Ovary (tissue), 9 donors: Measurements from ENCODE around the gene COX11. TPM values are rescaled to one million over a fixed set of nuclear protein-coding genes. Genes with fewer than 3 reads are reported as not detected.

Experiments
- DNase-seq, 5 donors: peaks; one replicate each; pipeline ENCODE4 v3.0.0-alpha.2; 2019 to 2020
- H3K27ac ChIP-seq, 2 donors: fragments of 200-600 bp; one replicate each; pipeline versions ENCODE4 v1.5.1 to v1.8.0; 2019 to 2022
- H3K27me3 ChIP-seq: fragments of 200-600 bp; one replicate; pipeline ENCODE4 v1.8.0; 2022
- H3K36me3 ChIP-seq: fragments of 200-600 bp; sonication (generic); one replicate; pipeline ENCODE4 v1.5.1; 2019
- H3K4me1 ChIP-seq: one replicate; pipeline ENCODE4 v1.8.1; 2013; ENCODE audit warnings: mild to moderate bottlenecking, moderate library complexity; ENCODE audit not compliant: insufficient read depth
- H3K4me3 ChIP-seq: fragments of 200-600 bp; sonication (generic); one replicate; pipeline ENCODE4 v1.5.1; 2017
- H3K9me3 ChIP-seq, 2 donors: fragments of 200-600 bp in 1 of 2; sonication (generic) in 1 of 2; one replicate each; pipeline versions ENCODE4 v1.5.1 to v1.8.1; 2013 to 2019; ENCODE audit warnings: mild to moderate bottlenecking in 1 of 2, moderate library complexity in 1 of 2
- CTCF ChIP-seq, 3 donors: fragments of 450-650 bp in 2 of 3; fragments of 200-600 bp in 1 of 3; IDR thresholded peaks; one replicate each; pipeline versions ENCODE4 v1.5.1 to v1.8.0; 2016 to 2022; ENCODE audit warnings: antibody characterized with exemption in 3 of 3, mild to moderate bottlenecking in 1 of 3
- EP300 ChIP-seq: sonication (generic); formaldehyde crosslinking; IDR thresholded peaks from one replicate; pipeline ENCODE4 v1.6.1; 2017; ENCODE audit warnings: antibody characterized with exemption
- POLR2A ChIP-seq: fragments of 450-650 bp; IDR thresholded peaks from one replicate; pipeline ENCODE4 v1.6.1; 2017; ENCODE audit warnings: antibody characterized with exemption, mild to moderate bottlenecking, moderate library complexity
- WGBS, 3 donors: extraction: QIAGEN DNeasy Blood & Tissue Kit in 1 of 3; methylation state at CpG; one replicate each; pipeline versions ENCODE4 v1.1.5 to v1.1.7; 2013 to 2017; 5-methylcytosine and 5-hydroxymethylcytosine counted together
- intact Hi-C, 4 donors: fragments of 100-400 bp; cut with DNase I; formaldehyde crosslinking; loops; one replicate each; pipeline versions ENCODE4 v1.11.0 to v1.15.1; 2022 to 2023
- polyA plus RNA-seq, 2 donors: library from polyadenylated mRNA; stranded (reverse); fragments of 200-250 nt in 1 of 2; fragments of 350-450 nt in 1 of 2; fragmentation: Illumina TruSeq in 1 of 2; extraction: RNeasy Lipid Tissue Mini Kit (QIAGEN cat#74804) in 1 of 2; gene quantifications; one replicate each; pipeline ENCODE4 v1.2.3, GENCODE V29; 2013 to 2014
- total RNA-seq, 7 donors: library from RNA; depleted of rRNA in 2 of 7; stranded (reverse); fragments of >200 nt in 2 of 7; fragmentation: NEBNext Ultra II Directional in 3 of 7; extraction: Animal tissue kit (Norgen Biotek cat#: 25700) in 3 of 7; gene quantifications; one replicate each; pipeline versions ENCODE4 v1.1.0 to v1.2.4, GENCODE V29; 2016 to 2023
- donor health status: DM: no; HTN: no; CAD: no; lungs with moderate emphysema.
- donor health status: DM: no; HTN: no; CAD: no.
- donor health status: Bipolar disorder and iron deficiency.
- donor health status: DM: yes; HTN: yes; CAD: no.
- donor health status: DM: no; HTN: no; CAD: no.
- donor health status: DM: yes; HTN: yes; CAD: no.

Gene COX11
- total and polyA plus RNA-seq, 9 donors: 35.1 to 74.0 (median 51.9) TPM

GRCh38 chr17:54967621-54968261 is 713 bp downstream of the COX11 start:
- H3K27me3 ChIP-seq: no peaks in the 10 kb centered on the region
- no peaks in the 10 kb centered on the region for H3K36me3 ChIP-seq
- H3K27ac ChIP-seq: peak overlapping the region in 1 of 2 donors; percentile 63
- TF ChIP-seq CTCF (IDR thresholded peaks at IDR 0.05) (no peak), POLR2A (no peak), EP300 (no peak)
- DNase-seq: no peak
- peaks cover 2% of the 10 kb centered on the region for H3K4me1 ChIP-seq
- intact Hi-C loops: no loop called here
- H3K9me3 ChIP-seq: no peaks in the 10 kb centered on the region
- peak overlapping the region; percentile 76 for H3K4me3 ChIP-seq
- WGBS, 3 donors: 0 to 1% (median 1%) methylated on average over 21 of the region's 21 CpGs

- Histone ChIP-seq H3K4me1 (no peaks in the 10 kb centered on the region), H3K4me3 (no peak overlapping the region), H3K27me3 (no peaks in the 10 kb centered on the region), H3K27ac (no peak overlapping the region), H3K9me3 (no peaks in the 10 kb centered on the region), H3K36me3 (no peaks in the 10 kb centered on the region)
- no peak for DNase-seq
- TF ChIP-seq CTCF (IDR thresholded peaks at IDR 0.05) (no peak), EP300 (no peak), POLR2A (no peak)
- intact Hi-C loops: no loop called here
- WGBS, 3 donors: 53 to 65% (median 60%) methylated on average over 3 of the region's 3 CpGs
These were observed 11.7 kb downstream of the COX11 start for GRCh38 chr17:54956791-54957190.

GRCh38 chr17:54951286-54951685 is 17.2 kb downstream of the COX11 start:
- no peak for DNase-seq
- intact Hi-C loops: no loop called here
- no peaks in the 10 kb centered on the region for H3K27me3 ChIP-seq
- no peaks in the 10 kb centered on the region for H3K36me3 ChIP-seq
- WGBS, 3 donors: 74 to 88% (median 88%) methylated on average over 4 of the region's 4 CpGs
- H3K9me3 ChIP-seq: no peaks in the 10 kb centered on the region
- no peak overlapping the region for H3K4me3 ChIP-seq
- H3K27ac ChIP-seq: no peak overlapping the region
- TF ChIP-seq POLR2A: no peak
- TF ChIP-seq EP300: no peak
- no peak for TF ChIP-seq CTCF (IDR thresholded peaks at IDR 0.05)
- no peaks in the 10 kb centered on the region for H3K4me1 ChIP-seq

GRCh38 chr17:54950116-54950515 is 18.3 kb downstream of the COX11 start:
- Histone ChIP-seq H3K27ac (no peak overlapping the region), H3K36me3 (no peaks in the 10 kb centered on the region), H3K4me1 (no peaks in the 10 kb centered on the region), H3K4me3 (no peak overlapping the region), H3K27me3 (no peaks in the 10 kb centered on the region), H3K9me3 (no peaks in the 10 kb centered on the region)
- no peak for TF ChIP-seq EP300
- WGBS, 3 donors: 63 to 66% (median 65%) methylated on average over 2 of the region's 2 CpGs
- intact Hi-C loops: no loop called here
- no peak for DNase-seq

- H3K9me3 ChIP-seq: no peaks in the 10 kb centered on the region
- H3K27ac ChIP-seq: no peak overlapping the region
- H3K4me1 ChIP-seq: no peaks in the 10 kb centered on the region
- intact Hi-C loops: no loop called here
- no peak for TF ChIP-seq POLR2A
- TF ChIP-seq EP300: no peak
- no peak for TF ChIP-seq CTCF (IDR thresholded peaks at IDR 0.05)
- no peak overlapping the region for H3K4me3 ChIP-seq
- DNase-seq: no peak
- no peaks in the 10 kb centered on the region for H3K27me3 ChIP-seq
- no peaks in the 10 kb centered on the region for H3K36me3 ChIP-seq
- 56 to 69% (median 65%) methylated on average over 5 of the region's 5 CpGs for WGBS, 3 donors
These were observed 20.1 kb downstream of the COX11 start for GRCh38 chr17:54948380-54948779.
